Thoracic aorta (tissue), 2 donors: ENCODE measurements around the gene LRP1B. TPM values are rescaled to one million over a fixed set of nuclear protein-coding genes. Genes with fewer than 3 reads are reported as not detected.

Experiments used
- ATAC-seq: fragments of 150-250 bp; one replicate; pipeline ENCODE4 v1.8.0; 2017; ENCODE audit warnings: low read depth; ENCODE audit not compliant: insufficient number of reproducible peaks, low FRiP score
- DNase-seq: peaks from one replicate; pipeline ENCODE4 v3.0.0-alpha.2; 2020; ENCODE audit warnings: low spot score
- H3K27ac ChIP-seq, 2 donors: fragments of 200-600 bp; sonication (generic); 1 replicate in 1 of 2; 2 replicates in 1 of 2; pipeline ENCODE4 v1.5.1; 2016; ENCODE audit warnings: mild to moderate bottlenecking in 2 of 2, moderate library complexity in 2 of 2
- H3K27me3 ChIP-seq: fragments of 200-600 bp; sonication (generic); replicated peaks from 2 replicates; pipeline ENCODE4 v1.6.0; 2016; ENCODE audit warnings: mild to moderate bottlenecking; ENCODE audit not compliant: insufficient read depth
- H3K36me3 ChIP-seq: fragments of 200-600 bp; sonication (generic); one replicate; pipeline ENCODE4 v1.5.1; 2016
- H3K4me1 ChIP-seq, 2 donors: fragments of 200-600 bp; sonication (generic); 1 replicate in 1 of 2; 2 replicates in 1 of 2; pipeline versions ENCODE4 v1.5.1 to v1.6.0; 2016; ENCODE audit warnings: low read depth in 2 of 2, mild to moderate bottlenecking in 1 of 2; ENCODE audit not compliant: control insufficient read depth in 1 of 2
- H3K4me3 ChIP-seq: fragments of 200-600 bp; sonication (generic); 2 replicates; pipeline ENCODE4 v1.5.1; 2016; ENCODE audit warnings: mild to moderate bottlenecking
- H3K9me3 ChIP-seq: fragments of 200-600 bp; sonication (generic); 2 replicates; pipeline ENCODE4 v1.5.1; 2016
- total RNA-seq, 2 donors: library from RNA; depleted of rRNA; stranded (reverse); fragments of >200 nt; gene quantifications; one replicate each; pipeline versions ENCODE4 v1.1.0 to v1.2.3, GENCODE V29; 2016
- TF ChIP-seq, protein P1 (sequence below): fragments of 200-600 bp; sonication (generic); IDR thresholded peaks from one replicate; pipeline ENCODE4 v1.5.1; 2019; ENCODE audit warnings: antibody characterized with exemption

LRP1B gene
- total RNA-seq, 2 donors from 2014 or later = 0.27 to 0.28 TPM

DNA sequence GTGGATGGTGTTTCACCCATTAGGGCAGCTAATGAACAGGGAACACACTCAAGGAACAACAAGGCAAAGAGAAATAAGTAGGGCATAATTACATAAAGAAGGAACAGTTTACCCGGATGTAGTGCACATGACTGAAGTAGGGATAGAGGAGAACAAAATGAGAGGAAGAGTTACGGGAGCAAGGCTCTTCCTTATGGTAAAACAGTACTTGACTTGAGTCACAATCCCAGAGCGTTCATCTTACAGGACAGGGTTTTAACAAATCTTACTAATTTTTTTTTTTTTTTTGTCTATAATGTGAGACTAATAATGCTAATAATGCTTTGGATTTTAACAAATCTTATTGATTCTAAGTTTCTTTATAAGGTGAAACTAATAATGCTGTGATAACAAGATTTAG is 1329.5 kb downstream of the LRP1B start:
- no peaks in the 10 kb centered on the region for H3K9me3 ChIP-seq
- TF ChIP-seq, protein P1, sequence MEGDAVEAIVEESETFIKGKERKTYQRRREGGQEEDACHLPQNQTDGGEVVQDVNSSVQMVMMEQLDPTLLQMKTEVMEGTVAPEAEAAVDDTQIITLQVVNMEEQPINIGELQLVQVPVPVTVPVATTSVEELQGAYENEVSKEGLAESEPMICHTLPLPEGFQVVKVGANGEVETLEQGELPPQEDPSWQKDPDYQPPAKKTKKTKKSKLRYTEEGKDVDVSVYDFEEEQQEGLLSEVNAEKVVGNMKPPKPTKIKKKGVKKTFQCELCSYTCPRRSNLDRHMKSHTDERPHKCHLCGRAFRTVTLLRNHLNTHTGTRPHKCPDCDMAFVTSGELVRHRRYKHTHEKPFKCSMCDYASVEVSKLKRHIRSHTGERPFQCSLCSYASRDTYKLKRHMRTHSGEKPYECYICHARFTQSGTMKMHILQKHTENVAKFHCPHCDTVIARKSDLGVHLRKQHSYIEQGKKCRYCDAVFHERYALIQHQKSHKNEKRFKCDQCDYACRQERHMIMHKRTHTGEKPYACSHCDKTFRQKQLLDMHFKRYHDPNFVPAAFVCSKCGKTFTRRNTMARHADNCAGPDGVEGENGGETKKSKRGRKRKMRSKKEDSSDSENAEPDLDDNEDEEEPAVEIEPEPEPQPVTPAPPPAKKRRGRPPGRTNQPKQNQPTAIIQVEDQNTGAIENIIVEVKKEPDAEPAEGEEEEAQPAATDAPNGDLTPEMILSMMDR = no peak

DNA sequence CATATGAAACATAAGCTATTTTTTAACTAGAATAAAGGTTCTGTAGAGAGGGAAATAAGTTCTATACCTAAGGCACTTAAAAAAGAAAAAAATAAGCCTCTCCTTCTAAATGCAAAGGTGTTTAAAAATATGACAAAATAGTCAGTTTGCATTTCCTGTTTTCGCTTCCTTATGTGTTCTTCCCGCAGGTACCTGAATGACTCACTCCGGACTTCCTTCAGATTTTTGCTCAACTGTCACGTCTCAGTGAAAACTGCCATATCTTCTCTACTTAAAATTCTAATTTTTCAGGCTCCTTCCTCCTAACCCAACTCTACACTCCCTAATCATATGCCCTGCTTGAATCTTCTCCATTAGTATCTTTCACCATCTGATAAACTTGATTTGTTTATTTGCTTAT is 1333.1 kb downstream of the LRP1B start:
- Histone ChIP-seq H3K36me3 (no peaks in the 10 kb centered on the region), H3K27me3 (no peaks in the 10 kb centered on the region), H3K4me3 (no peak overlapping the region), H3K4me1 (no peaks in the 10 kb centered on the region), H3K9me3 (no peaks in the 10 kb centered on the region), H3K27ac (no peak overlapping the region)
- TF ChIP-seq, protein P1 = no peak
- DNase-seq (no peak), ATAC-seq (no peak)

More for the DNA sequence above, 1329.5 kb downstream of the LRP1B start:
- DNase-seq (no peak), ATAC-seq (no peak)
- Histone ChIP-seq H3K27ac (no peak overlapping the region), H3K4me3 (no peak overlapping the region), H3K4me1 (no peaks in the 10 kb centered on the region), H3K27me3 (no peaks in the 10 kb centered on the region), H3K36me3 (no peaks in the 10 kb centered on the region)

DNA sequence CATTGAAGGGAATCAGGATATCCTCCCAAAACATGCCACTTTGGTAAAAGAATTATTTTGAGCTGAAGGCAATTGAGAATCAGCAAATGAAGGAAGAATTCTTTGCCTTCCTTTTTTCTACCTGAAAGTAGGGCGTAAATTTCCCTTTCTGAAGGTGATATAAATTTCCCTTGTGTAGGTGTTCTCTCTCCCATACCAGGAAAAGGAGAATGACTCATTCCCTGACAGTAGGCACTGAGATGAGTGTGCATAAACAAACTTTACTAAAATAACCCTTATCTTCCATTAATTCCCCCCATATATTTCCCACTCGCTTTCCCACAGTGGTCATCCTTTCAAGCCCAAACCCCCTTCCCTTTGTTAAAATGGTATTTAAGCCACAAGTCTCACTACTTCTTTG is 1339.0 kb downstream of the LRP1B start:
- no peak for ATAC-seq
- TF ChIP-seq, protein P1 = no peak
- no peak overlapping the region for H3K27ac ChIP-seq

DNA sequence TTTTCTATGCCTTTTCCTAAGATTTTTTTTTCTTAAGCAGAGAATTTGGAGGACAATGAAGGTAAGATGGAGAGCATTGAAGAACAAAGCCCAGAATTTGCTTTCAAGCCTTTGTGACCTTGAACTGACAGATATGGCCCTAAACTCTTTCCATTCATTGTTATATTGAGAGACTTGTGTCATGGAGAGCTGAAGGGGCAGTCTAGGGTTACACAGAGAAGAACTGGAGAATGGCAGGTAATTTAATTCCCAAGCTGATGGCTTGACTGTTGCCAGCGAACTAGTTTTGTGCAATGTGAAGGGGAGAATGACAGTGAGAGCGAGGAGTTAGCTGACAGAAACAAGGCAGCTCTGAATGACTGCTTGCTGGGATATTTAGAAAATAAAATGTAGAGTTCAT is 1344.2 kb downstream of the LRP1B start:
- no peaks in the 10 kb centered on the region for H3K36me3 ChIP-seq
- H3K4me3 ChIP-seq = no peak overlapping the region
- ATAC-seq (no peak), DNase-seq (no peak)
- no peaks in the 10 kb centered on the region for H3K4me1 ChIP-seq
- no peak overlapping the region for H3K27ac ChIP-seq
- no peaks in the 10 kb centered on the region for H3K27me3 ChIP-seq
- no peaks in the 10 kb centered on the region for H3K9me3 ChIP-seq
- TF ChIP-seq, protein P1 = no peak

More for the DNA sequence above, 1339.0 kb downstream of the LRP1B start:
- no peaks in the 10 kb centered on the region for H3K4me1 ChIP-seq
- no peaks in the 10 kb centered on the region for H3K9me3 ChIP-seq
- H3K4me3 ChIP-seq = no peak overlapping the region
- no peaks in the 10 kb centered on the region for H3K27me3 ChIP-seq
- no peak for DNase-seq
- no peaks in the 10 kb centered on the region for H3K36me3 ChIP-seq

DNA sequence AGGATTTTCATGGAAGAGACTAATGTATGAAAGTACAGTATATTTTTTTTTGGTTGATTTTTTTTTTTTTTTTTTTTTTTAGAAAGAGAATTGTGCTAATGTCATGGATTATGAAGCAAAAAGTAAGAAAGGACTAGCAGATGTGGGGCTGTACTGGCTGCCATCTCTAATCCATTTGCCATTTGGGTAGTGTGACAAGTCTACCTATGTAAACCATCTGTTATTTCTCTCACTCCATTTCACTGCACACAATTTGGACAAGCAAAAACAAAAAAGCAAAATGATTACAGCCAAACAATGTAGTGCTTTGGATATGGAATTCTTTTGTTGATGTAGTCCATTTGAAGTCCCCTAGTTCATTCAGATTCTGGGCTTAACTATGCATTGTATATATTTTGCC is 1355.4 kb downstream of the LRP1B start:
- ATAC-seq (no peak), DNase-seq (no peak)
- no peaks in the 10 kb centered on the region for H3K27me3 ChIP-seq
- H3K36me3 ChIP-seq = no peaks in the 10 kb centered on the region
- no peak overlapping the region for H3K4me3 ChIP-seq
- no peaks in the 10 kb centered on the region for H3K9me3 ChIP-seq
- TF ChIP-seq, protein P1 = no peak
- H3K27ac ChIP-seq = no peak overlapping the region
- H3K4me1 ChIP-seq = no peaks in the 10 kb centered on the region
